ENCODE results near the gene CELF6. TPM values are rescaled to one million over a fixed set of nuclear protein-coding genes. Genes with fewer than 3 reads are reported as not detected.

CELF6 gene
- total RNA-seq, 1 experiment from 2014 or later = 0.52 TPM

- intact Hi-C loops (cut with micrococcal nuclease) = no loop called here
- Histone ChIP-seq H3K27me3 (ENCODE audit: insufficient read depth, low read length) (no peaks in the 10 kb centered on the region), H3K79me2 (ENCODE audit: insufficient read depth, low read length) (peaks cover 37% of the 10 kb centered on the region), H3K4me3 (replicated peaks in 1 of 2; ENCODE audit: low read depth in 1 of 2, low read length in 2 of 2) (no peak overlapping the region), H3K9me2 (ENCODE audit: insufficient read depth) (no peaks in the 10 kb centered on the region), H3K27ac (ENCODE audit: low read depth, low read length) (no peak overlapping the region), H3K36me3 (ENCODE audit: control insufficient read depth in 1 of 2, insufficient read depth in 2 of 2, low read length in 2 of 2) (no peaks in the 10 kb centered on the region; a peak in 1 of 4 replicates), H3K9ac (ENCODE audit: low read length) (no peak overlapping the region), H3K4me1 (ENCODE audit: control insufficient read depth in 1 of 2, insufficient read depth in 2 of 2, low read length in 2 of 2) (no peaks in the 10 kb centered on the region), H3K9me3 (ENCODE audit: control insufficient read depth in 1 of 2, insufficient read depth in 1 of 2, low read depth in 1 of 2, low read length in 2 of 2) (no peaks in the 10 kb centered on the region), H3K4me2 (ENCODE audit: low read length) (no peak overlapping the region), H2AFZ (ENCODE audit: low read depth, low read length, poor library complexity, severe bottlenecking) (no peak overlapping the region), H4K20me1 (ENCODE audit: insufficient read depth) (no peaks in the 10 kb centered on the region)
- no TSS peak for BruUV-seq (replicated peaks)
- ATAC-seq (no peak), DNase-seq (ENCODE audit: low read depth, low spot score) (no peak)
- ChIA-PET POLR2A (no interaction called here), CTCF (no interaction called here), RAD21 (ENCODE audit: low non-redundant PET in 1 of 2, low total read pairs in 2 of 2, uncharacterized antibody in 2 of 2, unreplicated experiment in 2 of 2) (no interaction called here)
- TF ChIP-seq POLR2AphosphoS5 (IDR thresholded peaks at IDR 0.05; ENCODE audit: low read depth, low read length) (no peak), SRF (IDR thresholded peaks at IDR 0.05; ENCODE audit: low read depth) (no peak), ZFX (IDR thresholded peaks at IDR 0.05) (no peak), EZH2 (IDR thresholded peaks at IDR 0.05) (no peak), JUND (IDR thresholded peaks at IDR 0.05) (no peak), REST (IDR thresholded peaks at IDR 0.05; ENCODE audit: low read depth) (no peak), RAD21 (IDR thresholded peaks at IDR 0.05; ENCODE audit: low read depth) (no peak), FOSL1 (IDR thresholded peaks at IDR 0.05; ENCODE audit: low read depth) (no peak), YY1 (IDR thresholded peaks at IDR 0.05; ENCODE audit: extremely low read depth, insufficient replicate concordance, low read depth, low read length) (no peak), ELF1 (IDR thresholded peaks at IDR 0.05; ENCODE audit: borderline replicate concordance, low read depth) (no peak)
These were observed 48.9 kb upstream of the CELF6 start for GRCh38 chr15:72368899-72369298.

Measured in HCT116 (cell line).